Smooth muscle cell (in vitro differentiated cells): ENCODE measurements around the gene MGLL. TPM values are rescaled to one million over a fixed set of nuclear protein-coding genes. Genes with fewer than 3 reads are reported as not detected.

ENCODE experiments used
- DNase-seq: peaks from one replicate; lab custom pipeline; 2025; ENCODE audit not compliant: unreplicated experiment; lab: John Stamatoyannopoulos, UW
- H2AFZ ChIP-seq: fragments of 200-600 bp; sonication (generic); 2 replicates; pipeline ENCODE4 v1.6.0; 2016; ENCODE audit warnings: antibody characterized with exemption, low read depth, mild to moderate bottlenecking
- H3F3A ChIP-seq: fragments of 200-600 bp; sonication (generic); 2 replicates; pipeline ENCODE4 v1.6.0; 2017; ENCODE audit warnings: antibody characterized with exemption, low read depth
- H3K27ac ChIP-seq: fragments of 200-600 bp; sonication (generic); 2 replicates; pipeline ENCODE4 v1.5.1; 2016; ENCODE audit warnings: low read depth, mild to moderate bottlenecking
- H3K27me3 ChIP-seq: fragments of 200-600 bp; sonication (generic); 2 replicates; pipeline ENCODE4 v1.6.1; 2016; ENCODE audit warnings: low read depth, mild to moderate bottlenecking
- H3K36me3 ChIP-seq: fragments of 200-600 bp; sonication (generic); 2 replicates; pipeline ENCODE4 v1.5.1; 2016; ENCODE audit warnings: low read depth
- H3K4me1 ChIP-seq: fragments of 200-600 bp; sonication (generic); 2 replicates; pipeline ENCODE4 v1.5.1; 2016; ENCODE audit warnings: low read depth
- H3K4me2 ChIP-seq: fragments of 200-600 bp; sonication (generic); 2 replicates; pipeline ENCODE4 v1.6.0; 2016; ENCODE audit warnings: mild to moderate bottlenecking
- H3K4me3 ChIP-seq: fragments of 200-600 bp; sonication (generic); 2 replicates; pipeline ENCODE4 v1.5.1; 2016; ENCODE audit warnings: mild to moderate bottlenecking
- H3K79me2 ChIP-seq: fragments of 200-600 bp; sonication (generic); 2 replicates; pipeline ENCODE4 v1.6.0; 2016; ENCODE audit warnings: low read depth, mild to moderate bottlenecking
- H3K9ac ChIP-seq: fragments of 200-600 bp; sonication (generic); 2 replicates; pipeline ENCODE4 v1.6.0; 2016; ENCODE audit warnings: low read depth
- H3K9me3 ChIP-seq: fragments of 200-600 bp; sonication (generic); replicated peaks from 2 replicates; pipeline ENCODE4 v1.5.1; 2016; ENCODE audit warnings: low read depth
- H4K20me1 ChIP-seq: fragments of 200-600 bp; sonication (generic); 2 replicates; pipeline ENCODE4 v1.6.0; 2016; ENCODE audit warnings: low read depth
- WGBS: methylation state at CpG from one replicate; pipeline ENCODE4 v1.1.7; 2016; ENCODE audit warnings: low lambda C conversion rate; 5-methylcytosine and 5-hydroxymethylcytosine counted together
- polyA plus RNA-seq: library from polyadenylated mRNA; unstranded; fragments of >200 nt; fragmentation: Nextera tagmentation; extraction: Ambion mirVana; gene quantifications from 2 replicates; pipeline ENCODE4 v1.2.1, GENCODE V29; 2016
- total RNA-seq: library from RNA; depleted of rRNA; stranded (reverse); fragments of >200 nt; gene quantifications from 2 replicates; pipeline ENCODE4 v1.2.3, GENCODE V29; 2014
- TF ChIP-seq, protein P1 (sequence below): fragments of 200-600 bp; sonication (generic); IDR thresholded peaks from 2 replicates; pipeline ENCODE4 v1.5.1; 2017; ENCODE audit warnings: borderline replicate concordance, mild to moderate bottlenecking, antibody characterized with exemption; ENCODE audit not compliant: insufficient read depth, poor library complexity, severe bottlenecking

The MGLL gene
- total and polyA plus RNA-seq, 2 experiments from 2014 or later = 13.6 to 22.5 TPM

DNA sequence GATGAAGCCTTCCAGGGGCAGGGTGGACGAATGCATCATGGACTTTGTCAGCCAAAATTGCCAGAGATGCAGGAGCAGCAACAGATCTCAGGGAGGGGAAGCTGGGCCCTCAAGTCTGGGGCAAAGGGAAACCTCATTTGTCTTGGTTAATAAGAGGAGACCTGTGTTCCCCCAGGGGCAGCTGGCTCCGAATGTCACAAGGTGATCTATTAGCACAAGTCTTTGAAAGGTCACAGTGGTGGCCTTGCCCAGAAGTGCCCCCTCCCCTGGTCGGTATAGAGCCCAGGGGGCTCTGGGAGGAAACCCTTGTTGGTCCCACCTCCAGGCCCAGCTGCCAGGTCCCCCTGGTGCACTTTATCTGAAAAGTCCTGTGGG lies 103.4 kb downstream of the MGLL start:
- no peaks in the 10 kb centered on the region for H3K79me2 ChIP-seq
- 82% methylated on average over 3 of the region's 3 CpGs for WGBS
- no peaks in the 10 kb centered on the region for H3K36me3 ChIP-seq
- H3K4me2 ChIP-seq = no peak overlapping the region
- no peaks in the 10 kb centered on the region for H3K9me3 ChIP-seq
- H4K20me1 ChIP-seq = no peaks in the 10 kb centered on the region
- no peaks in the 10 kb centered on the region for H3K27me3 ChIP-seq
- DNase-seq = no peak
- no peaks in the 10 kb centered on the region for H3F3A ChIP-seq
- no peaks in the 10 kb centered on the region for H3K4me1 ChIP-seq
- H3K27ac ChIP-seq = no peak overlapping the region
- TF ChIP-seq, protein P1, sequence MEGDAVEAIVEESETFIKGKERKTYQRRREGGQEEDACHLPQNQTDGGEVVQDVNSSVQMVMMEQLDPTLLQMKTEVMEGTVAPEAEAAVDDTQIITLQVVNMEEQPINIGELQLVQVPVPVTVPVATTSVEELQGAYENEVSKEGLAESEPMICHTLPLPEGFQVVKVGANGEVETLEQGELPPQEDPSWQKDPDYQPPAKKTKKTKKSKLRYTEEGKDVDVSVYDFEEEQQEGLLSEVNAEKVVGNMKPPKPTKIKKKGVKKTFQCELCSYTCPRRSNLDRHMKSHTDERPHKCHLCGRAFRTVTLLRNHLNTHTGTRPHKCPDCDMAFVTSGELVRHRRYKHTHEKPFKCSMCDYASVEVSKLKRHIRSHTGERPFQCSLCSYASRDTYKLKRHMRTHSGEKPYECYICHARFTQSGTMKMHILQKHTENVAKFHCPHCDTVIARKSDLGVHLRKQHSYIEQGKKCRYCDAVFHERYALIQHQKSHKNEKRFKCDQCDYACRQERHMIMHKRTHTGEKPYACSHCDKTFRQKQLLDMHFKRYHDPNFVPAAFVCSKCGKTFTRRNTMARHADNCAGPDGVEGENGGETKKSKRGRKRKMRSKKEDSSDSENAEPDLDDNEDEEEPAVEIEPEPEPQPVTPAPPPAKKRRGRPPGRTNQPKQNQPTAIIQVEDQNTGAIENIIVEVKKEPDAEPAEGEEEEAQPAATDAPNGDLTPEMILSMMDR = no peak
- H3K9ac ChIP-seq = no peak overlapping the region
- H2AFZ ChIP-seq = no peak overlapping the region
- H3K4me3 ChIP-seq = no peak overlapping the region

DNA sequence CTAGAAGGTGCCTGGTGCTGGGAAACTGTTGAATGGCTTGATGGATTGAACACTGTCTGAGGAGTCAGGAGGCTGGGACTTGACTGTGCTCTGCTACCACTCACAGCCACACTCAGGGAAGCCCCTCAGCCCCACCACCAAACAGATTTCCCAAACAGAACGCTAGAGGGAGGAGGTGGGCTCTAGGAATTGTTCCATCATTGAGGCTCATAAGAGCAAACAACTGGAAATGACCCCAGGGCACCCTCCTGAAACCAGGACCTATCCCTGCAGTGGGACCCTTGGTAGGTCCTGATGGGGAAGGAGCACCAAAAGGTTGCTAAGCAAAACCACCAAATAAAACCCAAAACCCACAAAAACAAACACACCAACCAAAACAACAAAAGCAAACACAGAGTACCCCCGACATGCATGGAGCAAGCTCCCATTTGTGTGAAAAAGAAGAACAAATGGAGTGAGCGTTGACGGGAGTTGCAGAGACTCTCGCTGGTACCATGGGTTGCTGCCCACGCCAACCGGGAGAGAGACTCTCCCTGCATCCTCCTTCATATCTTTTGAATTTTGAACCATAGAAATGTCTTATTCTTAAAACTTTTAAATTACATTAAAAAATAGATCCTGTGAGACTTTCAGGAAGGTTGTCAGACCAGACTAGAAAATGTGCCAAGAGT lies 103.9 kb downstream of the MGLL start:
- TF ChIP-seq, protein P1 = no peak
- 93% methylated on average over 7 of the region's 7 CpGs for WGBS
- Histone ChIP-seq H3K9ac (no peak overlapping the region), H3K36me3 (no peaks in the 10 kb centered on the region), H3K4me1 (no peaks in the 10 kb centered on the region), H3K27me3 (no peaks in the 10 kb centered on the region), H3K79me2 (no peaks in the 10 kb centered on the region), H4K20me1 (no peaks in the 10 kb centered on the region), H3F3A (no peaks in the 10 kb centered on the region), H3K27ac (no peak overlapping the region), H3K9me3 (no peaks in the 10 kb centered on the region), H3K4me3 (no peak overlapping the region), H2AFZ (no peak overlapping the region), H3K4me2 (no peak overlapping the region)
- no peak for DNase-seq

DNA sequence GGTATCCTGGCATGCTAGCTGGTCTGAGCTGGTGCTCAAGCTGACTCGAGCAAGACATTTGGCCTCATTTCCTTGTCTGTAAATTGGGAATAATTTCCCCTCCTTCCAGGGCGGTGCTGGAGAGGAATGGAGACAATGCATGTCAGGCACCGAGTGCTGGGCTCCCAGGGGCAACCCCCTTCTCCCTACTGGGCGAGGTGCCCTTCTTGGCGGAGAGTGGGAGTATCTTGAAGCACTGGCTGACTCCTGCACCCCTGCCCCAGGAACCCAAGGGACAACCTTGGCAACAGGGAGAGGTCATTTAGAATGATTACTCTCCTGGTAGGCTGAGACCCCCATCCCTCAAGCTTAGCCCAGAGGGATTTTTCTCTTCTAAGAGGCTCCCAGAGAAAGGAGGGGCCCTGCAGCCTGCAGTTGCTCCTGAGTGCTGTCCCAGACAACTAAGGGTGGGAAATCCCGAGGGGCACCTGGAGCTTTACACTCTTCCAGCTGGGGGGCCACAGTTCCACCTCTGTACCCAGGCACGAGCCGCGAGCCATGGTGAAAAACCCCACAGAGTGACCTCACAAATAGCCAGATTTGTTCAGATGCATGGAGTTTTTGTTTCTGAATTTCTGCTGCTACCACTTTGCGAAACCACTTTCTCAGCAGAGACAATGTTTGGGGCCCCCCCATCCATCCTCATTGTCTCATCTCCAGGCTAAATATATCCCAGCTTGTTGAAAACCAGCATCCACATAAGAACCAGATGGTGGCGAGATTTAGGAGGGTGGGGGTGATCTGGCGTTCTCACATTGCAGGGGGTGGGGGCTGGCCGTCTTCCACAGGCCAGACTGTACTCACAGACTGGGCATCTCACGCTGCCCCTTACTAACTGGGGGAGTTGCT lies 104.7 kb downstream of the MGLL start:
- TF ChIP-seq, protein P1 = no peak
- 80% methylated on average over 14 of the region's 14 CpGs for WGBS
- Histone ChIP-seq H3F3A (no peaks in the 10 kb centered on the region), H3K27me3 (no peaks in the 10 kb centered on the region), H4K20me1 (no peaks in the 10 kb centered on the region), H3K9me3 (no peaks in the 10 kb centered on the region), H3K79me2 (no peaks in the 10 kb centered on the region), H3K4me1 (no peaks in the 10 kb centered on the region), H3K36me3 (no peaks in the 10 kb centered on the region), H3K27ac (no peak overlapping the region), H3K4me3 (no peak overlapping the region), H3K4me2 (no peak overlapping the region), H3K9ac (no peak overlapping the region), H2AFZ (no peak overlapping the region)
- no peak for DNase-seq
